Retinal pigment epithelial cell (primary cell): ENCODE measurements around the gene BCO1.

Experiments
- DNase-seq: peaks from one replicate; pipeline ENCODE4 v3.0.0-alpha.2; 2010; ENCODE audit warnings: low read depth
- H3K4me3 ChIP-seq: 2 replicates; pipeline ENCODE4 v1.5.1; 2011; ENCODE audit warnings: mild to moderate bottlenecking, low read length, control low read depth, moderate library complexity
- TF ChIP-seq, protein P1 (sequence below): conservative IDR thresholded peaks from 2 replicates; pipeline ENCODE4 v1.5.1; 2011; ENCODE audit warnings: low read depth, low read length, control low read depth, inconsistent platforms

BCO1 gene, protein sequence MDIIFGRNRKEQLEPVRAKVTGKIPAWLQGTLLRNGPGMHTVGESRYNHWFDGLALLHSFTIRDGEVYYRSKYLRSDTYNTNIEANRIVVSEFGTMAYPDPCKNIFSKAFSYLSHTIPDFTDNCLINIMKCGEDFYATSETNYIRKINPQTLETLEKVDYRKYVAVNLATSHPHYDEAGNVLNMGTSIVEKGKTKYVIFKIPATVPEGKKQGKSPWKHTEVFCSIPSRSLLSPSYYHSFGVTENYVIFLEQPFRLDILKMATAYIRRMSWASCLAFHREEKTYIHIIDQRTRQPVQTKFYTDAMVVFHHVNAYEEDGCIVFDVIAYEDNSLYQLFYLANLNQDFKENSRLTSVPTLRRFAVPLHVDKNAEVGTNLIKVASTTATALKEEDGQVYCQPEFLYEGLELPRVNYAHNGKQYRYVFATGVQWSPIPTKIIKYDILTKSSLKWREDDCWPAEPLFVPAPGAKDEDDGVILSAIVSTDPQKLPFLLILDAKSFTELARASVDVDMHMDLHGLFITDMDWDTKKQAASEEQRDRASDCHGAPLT

DNA sequence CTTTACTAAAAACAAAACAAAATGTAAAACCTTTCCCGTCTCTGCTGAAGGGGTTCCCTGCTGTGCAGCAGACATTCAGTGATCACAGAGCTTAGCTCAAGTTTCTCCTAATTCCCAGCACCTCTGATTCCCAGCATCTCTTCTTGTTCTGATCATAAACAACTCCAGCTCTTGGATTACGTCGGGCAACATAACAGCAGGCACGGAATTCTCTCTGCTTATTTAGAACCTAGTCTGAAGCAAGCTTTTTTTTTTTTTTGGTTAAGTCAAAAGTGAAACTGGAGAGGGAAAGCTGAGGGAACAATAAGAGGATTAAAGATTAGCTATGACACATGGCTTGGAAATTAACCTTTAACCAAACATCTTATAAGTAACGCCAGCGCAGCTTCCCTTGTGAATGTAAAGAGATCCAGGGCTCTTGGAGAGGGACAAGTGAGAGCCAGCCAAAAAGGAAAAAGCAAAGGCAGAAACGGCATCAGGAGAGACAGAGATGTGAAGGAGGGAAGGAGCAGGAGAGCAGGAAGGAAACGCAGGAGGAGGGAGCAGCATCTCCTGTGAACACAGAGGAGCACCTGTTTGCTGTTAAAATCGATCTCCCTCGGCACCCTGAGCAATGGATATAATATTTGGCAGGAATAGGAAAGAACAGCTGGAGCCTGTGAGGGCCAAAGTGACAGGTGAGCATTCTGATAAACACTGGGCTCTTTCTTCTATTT is at the start of gene BCO1:
Gene BCO1 (plus strand): TSS at position 394 of the 716 bp plus-strand sequence. CDS start 220 bp downstream, at position 614.
- TF ChIP-seq, protein P1, sequence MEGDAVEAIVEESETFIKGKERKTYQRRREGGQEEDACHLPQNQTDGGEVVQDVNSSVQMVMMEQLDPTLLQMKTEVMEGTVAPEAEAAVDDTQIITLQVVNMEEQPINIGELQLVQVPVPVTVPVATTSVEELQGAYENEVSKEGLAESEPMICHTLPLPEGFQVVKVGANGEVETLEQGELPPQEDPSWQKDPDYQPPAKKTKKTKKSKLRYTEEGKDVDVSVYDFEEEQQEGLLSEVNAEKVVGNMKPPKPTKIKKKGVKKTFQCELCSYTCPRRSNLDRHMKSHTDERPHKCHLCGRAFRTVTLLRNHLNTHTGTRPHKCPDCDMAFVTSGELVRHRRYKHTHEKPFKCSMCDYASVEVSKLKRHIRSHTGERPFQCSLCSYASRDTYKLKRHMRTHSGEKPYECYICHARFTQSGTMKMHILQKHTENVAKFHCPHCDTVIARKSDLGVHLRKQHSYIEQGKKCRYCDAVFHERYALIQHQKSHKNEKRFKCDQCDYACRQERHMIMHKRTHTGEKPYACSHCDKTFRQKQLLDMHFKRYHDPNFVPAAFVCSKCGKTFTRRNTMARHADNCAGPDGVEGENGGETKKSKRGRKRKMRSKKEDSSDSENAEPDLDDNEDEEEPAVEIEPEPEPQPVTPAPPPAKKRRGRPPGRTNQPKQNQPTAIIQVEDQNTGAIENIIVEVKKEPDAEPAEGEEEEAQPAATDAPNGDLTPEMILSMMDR = no peak
- peak within 1 kb of the TSS; percentile 9 for H3K4me3 ChIP-seq
- DNase-seq = peak; percentile 98

GRCh38 chr16:81189100-81189664 is 49.3 kb upstream of the BCO1 start:
- H3K4me3 ChIP-seq = no peak overlapping the region
- peak; percentile 92 for DNase-seq
- TF ChIP-seq, protein P1 = no peak

DNA sequence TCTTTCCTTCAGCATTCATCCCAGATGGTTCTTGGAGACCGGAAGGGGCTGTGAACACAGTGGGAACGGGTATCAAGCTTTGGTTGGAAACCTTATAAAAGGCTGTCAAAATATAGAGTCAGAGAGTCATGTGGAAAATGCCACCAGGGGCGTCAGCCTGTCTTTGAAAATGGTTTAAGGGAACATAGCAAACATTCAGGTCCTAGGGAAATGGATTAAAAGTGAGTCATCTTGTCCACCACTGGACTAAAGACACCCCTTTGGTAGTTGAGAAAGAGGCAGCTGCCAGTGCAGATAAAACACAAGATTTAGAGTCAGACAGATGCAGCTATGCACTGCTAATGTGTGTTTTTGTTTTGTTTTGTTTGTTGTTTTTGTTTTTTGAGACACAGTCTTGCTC is 47.8 kb upstream of the BCO1 start:
- peak; percentile 73 for DNase-seq
- TF ChIP-seq, protein P1 = peak; percentile 19
- H3K4me3 ChIP-seq = no peak overlapping the region

GRCh38 chr16:81195885-81196534 is 42.5 kb upstream of the BCO1 start:
- TF ChIP-seq, protein P1 = no peak
- no peak overlapping the region for H3K4me3 ChIP-seq
- no peak for DNase-seq

GRCh38 chr16:81198635-81199034 is 39.9 kb upstream of the BCO1 start:
- no peak for DNase-seq
- H3K4me3 ChIP-seq = no peak overlapping the region
- TF ChIP-seq, protein P1 = peak; percentile 32

- no peak for DNase-seq
- H3K4me3 ChIP-seq = no peak overlapping the region
- TF ChIP-seq, protein P1 = no peak
These were observed 37.2 kb upstream of the BCO1 start for GRCh38 chr16:81201267-81201666.
